Brain microvascular endothelial cell (primary cell): ENCODE data around the gene ARPP21.
A peak's percentile ranks its signal among the peaks of the same experiment; 100 is the strongest.

ENCODE experiments used
- DNase-seq: peaks from one replicate; pipeline ENCODE4 v3.0.0-alpha.2; 2020
- H3K27ac ChIP-seq: fragments of 250-450 bp; sonication (Bioruptor Pico); 2 replicates; pipeline ENCODE4 v1.5.1; 2020; ENCODE audit warnings: mild to moderate bottlenecking, moderate library complexity
- H3K27me3 ChIP-seq: fragments of 250-450 bp; sonication (Bioruptor Pico); replicated peaks from 2 replicates; pipeline ENCODE4 v1.5.1; 2020; ENCODE audit warnings: mild to moderate bottlenecking
- H3K36me3 ChIP-seq: fragments of 250-450 bp; sonication (Bioruptor Pico); replicated peaks from 2 replicates; pipeline ENCODE4 v1.5.1; 2020; ENCODE audit warnings: mild to moderate bottlenecking
- H3K4me3 ChIP-seq: 2 replicates; pipeline ENCODE4 v1.5.1; 2011; ENCODE audit warnings: low read depth, mild to moderate bottlenecking, control low read depth, low read length, moderate library complexity
- in situ Hi-C: cut with HindIII; loops from 2 replicates; pipeline ENCODE4 v1.10.0; 2017; ENCODE audit warnings: low sequenced_read_pairs, low pct_ligation_motif_present
- TF ChIP-seq, protein P1 (sequence below): IDR thresholded peaks from 2 replicates; pipeline ENCODE4 v1.5.1; 2011; ENCODE audit warnings: low read depth, mild to moderate bottlenecking, moderate library complexity, low read length, control low read depth, inconsistent platforms; ENCODE audit errors: missing control alignments

The ARPP21 gene

DNA sequence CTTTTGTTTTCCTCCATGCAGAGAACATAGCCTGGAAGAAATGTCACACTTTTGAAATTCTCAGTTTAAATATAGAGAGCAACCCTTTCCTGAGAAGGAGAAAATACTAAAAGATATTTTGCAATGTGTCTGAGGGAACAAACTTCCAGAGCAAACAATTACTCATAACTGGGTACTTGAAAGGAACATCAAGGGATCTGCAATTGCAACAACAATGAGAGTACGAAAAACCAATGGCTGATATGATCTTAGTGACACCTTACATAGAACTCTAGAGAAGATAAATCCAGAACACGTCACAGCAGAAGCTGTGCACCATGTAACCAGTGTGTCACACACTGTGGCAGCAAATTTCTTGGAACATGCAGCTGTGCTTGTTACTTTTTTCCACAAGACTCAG, 14.6 kb upstream of the ARPP21 start:
- no peak for DNase-seq
- no peaks in the 10 kb centered on the region for H3K36me3 ChIP-seq
- in situ Hi-C loops: no loop called here
- no peak overlapping the region for H3K4me3 ChIP-seq
- no peak overlapping the region for H3K27ac ChIP-seq
- TF ChIP-seq, protein P1, sequence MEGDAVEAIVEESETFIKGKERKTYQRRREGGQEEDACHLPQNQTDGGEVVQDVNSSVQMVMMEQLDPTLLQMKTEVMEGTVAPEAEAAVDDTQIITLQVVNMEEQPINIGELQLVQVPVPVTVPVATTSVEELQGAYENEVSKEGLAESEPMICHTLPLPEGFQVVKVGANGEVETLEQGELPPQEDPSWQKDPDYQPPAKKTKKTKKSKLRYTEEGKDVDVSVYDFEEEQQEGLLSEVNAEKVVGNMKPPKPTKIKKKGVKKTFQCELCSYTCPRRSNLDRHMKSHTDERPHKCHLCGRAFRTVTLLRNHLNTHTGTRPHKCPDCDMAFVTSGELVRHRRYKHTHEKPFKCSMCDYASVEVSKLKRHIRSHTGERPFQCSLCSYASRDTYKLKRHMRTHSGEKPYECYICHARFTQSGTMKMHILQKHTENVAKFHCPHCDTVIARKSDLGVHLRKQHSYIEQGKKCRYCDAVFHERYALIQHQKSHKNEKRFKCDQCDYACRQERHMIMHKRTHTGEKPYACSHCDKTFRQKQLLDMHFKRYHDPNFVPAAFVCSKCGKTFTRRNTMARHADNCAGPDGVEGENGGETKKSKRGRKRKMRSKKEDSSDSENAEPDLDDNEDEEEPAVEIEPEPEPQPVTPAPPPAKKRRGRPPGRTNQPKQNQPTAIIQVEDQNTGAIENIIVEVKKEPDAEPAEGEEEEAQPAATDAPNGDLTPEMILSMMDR: no peak
- H3K27me3 ChIP-seq: no peaks in the 10 kb centered on the region

DNA sequence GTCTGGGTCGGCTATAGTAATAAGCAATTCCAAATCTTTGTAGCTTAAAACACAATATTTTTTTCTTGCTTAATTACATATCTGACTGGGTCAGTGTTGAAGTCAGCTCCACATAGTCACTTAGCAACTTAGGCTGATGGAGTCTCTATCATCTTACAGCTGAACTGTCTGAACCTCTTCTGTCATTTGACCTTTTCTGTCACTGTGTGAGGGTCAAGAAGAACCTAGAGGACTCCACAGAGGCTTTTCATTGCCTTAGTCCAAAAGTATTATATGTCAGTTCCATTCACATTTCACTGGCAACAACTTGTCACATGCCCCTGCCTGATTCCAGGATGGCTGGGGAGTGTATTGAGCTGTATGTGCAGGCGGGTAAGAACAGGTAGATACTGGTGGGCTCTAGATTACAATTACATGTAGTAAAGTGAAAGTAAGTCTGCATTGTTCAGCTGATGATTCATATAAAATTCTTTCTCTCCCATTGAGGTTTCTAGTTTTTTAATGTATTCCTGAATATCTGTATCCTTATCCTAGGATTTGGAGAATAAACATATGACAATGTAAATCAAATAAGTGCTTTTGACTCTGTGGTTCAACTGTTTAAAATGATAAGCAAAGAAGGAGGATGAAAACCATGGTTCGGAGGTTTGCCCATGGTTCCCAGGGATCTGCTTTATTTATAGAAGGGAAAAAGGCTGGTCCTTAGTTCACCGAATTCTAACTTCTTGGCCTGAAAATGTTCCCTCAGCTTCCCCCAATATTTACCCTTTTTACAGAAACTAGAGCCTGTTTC, 5.8 kb upstream of the ARPP21 start:
- no peak for DNase-seq
- in situ Hi-C loops: no loop called here
- Histone ChIP-seq H3K36me3 (no peaks in the 10 kb centered on the region), H3K27ac (no peak overlapping the region), H3K4me3 (no peak overlapping the region), H3K27me3 (no peaks in the 10 kb centered on the region)
- TF ChIP-seq, protein P1: no peak

DNA sequence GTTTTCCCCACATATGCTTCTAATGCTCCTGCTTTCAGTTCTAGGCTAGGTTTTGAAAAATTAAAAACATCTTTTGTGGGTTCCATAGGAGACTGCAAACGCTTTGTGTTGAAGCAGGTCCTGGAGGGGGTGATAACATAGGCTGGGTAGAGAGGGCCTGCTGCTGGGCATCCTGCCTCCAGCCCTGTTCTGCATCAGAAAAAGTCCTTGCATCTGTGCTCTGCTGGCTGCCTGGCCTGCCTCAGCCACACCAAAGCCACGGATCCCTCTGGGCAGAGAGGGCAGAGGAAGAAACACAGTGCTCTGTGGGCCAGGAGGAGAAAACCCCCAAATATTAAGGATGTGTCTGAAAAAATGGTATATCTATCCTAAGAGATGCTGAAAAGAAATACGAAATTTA, 3.9 kb upstream of the ARPP21 start:
- in situ Hi-C loops: no loop called here
- H3K27ac ChIP-seq: no peak overlapping the region
- TF ChIP-seq, protein P1: no peak
- no peak for DNase-seq
- H3K4me3 ChIP-seq: no peak overlapping the region
- H3K27me3 ChIP-seq: no peaks in the 10 kb centered on the region
- H3K36me3 ChIP-seq: no peaks in the 10 kb centered on the region

DNA sequence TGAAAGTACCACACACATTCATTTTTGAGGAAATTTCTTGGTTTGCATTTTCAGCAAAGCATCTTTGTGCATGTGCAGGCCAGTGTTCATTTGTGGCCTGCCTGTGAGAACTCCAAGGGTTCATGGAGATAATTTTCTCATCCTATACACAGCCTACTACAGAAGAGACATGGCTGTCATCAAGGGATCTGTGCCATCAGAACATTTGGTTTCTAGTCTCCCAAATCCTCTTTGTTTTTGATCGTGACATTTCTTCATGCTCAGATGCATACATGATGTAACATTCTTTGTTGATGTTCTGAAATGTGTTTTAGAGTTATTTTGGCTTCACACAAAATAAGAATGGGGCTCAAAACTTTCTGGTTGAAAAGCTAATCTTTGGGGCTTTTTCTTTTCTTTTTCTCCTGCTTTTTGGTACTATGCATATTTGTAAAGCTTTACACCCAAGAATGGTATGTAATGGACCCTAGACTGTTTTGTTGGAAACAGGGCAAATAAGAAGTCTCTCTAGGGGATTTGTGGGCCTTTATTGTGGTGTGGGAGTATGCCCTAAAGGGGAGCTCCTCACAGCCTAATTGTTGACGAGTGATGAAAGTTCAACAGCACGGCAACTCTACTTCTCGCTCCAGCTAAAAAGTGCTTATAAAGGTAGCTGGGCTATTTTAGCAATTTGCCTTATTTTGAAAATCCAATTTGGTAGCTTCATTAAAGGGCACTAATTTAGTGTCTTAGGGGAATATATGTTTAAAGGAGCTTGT, 3.2 kb upstream of the ARPP21 start:
- TF ChIP-seq, protein P1: no peak
- in situ Hi-C loops: no loop called here
- Histone ChIP-seq H3K27me3 (no peaks in the 10 kb centered on the region), H3K27ac (no peak overlapping the region), H3K4me3 (no peak overlapping the region), H3K36me3 (no peaks in the 10 kb centered on the region)
- DNase-seq: no peak

DNA sequence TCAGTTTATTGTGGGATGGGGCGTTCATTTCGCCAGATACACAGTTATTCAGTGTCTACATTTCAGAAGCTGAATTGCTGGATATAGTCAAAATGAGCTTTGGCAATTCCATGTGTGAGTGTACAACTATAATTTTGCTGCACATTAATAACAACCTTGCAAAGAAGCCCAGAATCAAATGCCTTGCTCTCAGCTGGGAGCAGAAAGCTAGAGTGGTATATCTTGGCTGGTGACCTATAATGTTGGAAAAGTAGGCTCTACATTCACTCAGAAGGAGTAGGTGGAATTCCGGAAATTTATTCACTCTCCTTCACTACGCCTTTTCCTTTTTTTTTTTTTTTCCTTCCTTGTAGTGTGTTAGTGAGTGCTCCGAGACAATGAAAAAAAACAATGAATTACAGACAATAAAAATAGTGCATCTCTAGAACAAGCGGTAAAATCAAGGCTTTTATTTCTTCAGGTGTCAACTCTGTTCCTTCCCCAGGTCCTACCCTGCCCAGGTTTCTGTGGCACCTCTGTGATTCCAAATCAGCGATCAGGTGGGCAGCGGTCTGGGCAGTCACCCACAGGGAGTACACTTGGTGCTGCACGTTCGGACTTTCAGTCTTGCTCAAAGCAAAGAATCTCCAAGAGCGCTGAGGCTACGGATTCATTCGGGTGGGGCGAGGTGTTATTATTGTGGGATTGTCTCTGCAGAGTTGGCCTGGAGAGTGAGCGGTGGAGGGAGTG, 910 bp upstream of the ARPP21 start:
- in situ Hi-C loops: no loop called here
- H3K4me3 ChIP-seq: peak overlapping the region; percentile 74
- no peaks in the 10 kb centered on the region for H3K36me3 ChIP-seq
- TF ChIP-seq, protein P1: no peak
- no peak for DNase-seq
- no peaks in the 10 kb centered on the region for H3K27me3 ChIP-seq
- H3K27ac ChIP-seq: no peak overlapping the region
